ENCODE measurements around the gene WNT7B.

DNA sequence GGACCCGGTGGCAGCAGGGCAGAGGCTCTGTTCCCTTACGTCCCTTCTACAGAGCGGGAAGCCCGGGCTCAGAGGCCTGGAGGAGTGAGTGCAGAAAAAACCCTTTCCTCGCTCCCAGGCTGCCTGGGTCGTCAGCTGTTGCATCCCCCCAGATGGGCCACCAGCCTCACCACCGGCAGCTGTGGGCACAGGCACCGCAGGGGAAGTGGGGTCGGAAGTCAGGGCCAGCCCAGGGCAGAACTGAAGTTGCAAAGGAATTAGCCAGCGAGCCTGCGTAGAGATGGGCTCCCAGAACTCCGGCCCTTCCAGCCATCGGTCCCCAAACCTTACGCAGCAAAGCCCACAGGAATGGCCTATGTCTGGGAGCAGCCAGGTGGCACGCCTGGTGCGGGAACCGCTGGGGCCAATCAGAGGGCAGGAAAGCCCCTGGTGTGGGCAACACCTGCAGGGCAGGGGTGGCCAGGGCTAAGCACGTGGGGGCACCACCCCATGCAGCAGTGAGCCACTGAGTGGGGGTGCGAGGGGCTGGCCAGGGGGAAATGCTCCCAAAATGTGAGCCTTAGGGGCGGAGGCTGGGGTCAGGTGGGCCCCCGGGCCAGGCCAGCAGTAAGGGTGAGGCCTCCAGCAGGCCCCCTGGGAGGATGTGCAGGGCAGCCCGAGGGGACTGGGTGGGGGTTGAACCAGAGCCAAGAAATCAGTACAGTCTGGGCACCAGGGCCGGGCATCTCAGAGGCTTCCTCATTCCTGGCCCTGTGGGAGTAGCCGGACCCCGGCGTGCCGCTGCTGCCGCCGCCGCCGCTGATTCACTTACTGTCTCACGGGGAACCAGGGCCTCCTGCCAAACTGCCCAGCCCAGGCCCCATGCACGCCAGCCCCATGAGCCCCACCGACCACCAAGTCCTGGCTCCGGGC lies 58.2 kb downstream of the WNT7B start:
- TF ChIP-seq POLR2AphosphoS5 (IDR thresholded peaks at IDR 0.05; ENCODE audit: low read depth, low read length) (no peak), SIN3A (IDR thresholded peaks at IDR 0.05; ENCODE audit: borderline replicate concordance, low read depth, low read length) (no peak), MAX (IDR thresholded peaks at IDR 0.05; ENCODE audit: low read depth) (no peak)
